Measurements from ENCODE around the gene PPFIBP1.

The PPFIBP1 gene

DNA sequence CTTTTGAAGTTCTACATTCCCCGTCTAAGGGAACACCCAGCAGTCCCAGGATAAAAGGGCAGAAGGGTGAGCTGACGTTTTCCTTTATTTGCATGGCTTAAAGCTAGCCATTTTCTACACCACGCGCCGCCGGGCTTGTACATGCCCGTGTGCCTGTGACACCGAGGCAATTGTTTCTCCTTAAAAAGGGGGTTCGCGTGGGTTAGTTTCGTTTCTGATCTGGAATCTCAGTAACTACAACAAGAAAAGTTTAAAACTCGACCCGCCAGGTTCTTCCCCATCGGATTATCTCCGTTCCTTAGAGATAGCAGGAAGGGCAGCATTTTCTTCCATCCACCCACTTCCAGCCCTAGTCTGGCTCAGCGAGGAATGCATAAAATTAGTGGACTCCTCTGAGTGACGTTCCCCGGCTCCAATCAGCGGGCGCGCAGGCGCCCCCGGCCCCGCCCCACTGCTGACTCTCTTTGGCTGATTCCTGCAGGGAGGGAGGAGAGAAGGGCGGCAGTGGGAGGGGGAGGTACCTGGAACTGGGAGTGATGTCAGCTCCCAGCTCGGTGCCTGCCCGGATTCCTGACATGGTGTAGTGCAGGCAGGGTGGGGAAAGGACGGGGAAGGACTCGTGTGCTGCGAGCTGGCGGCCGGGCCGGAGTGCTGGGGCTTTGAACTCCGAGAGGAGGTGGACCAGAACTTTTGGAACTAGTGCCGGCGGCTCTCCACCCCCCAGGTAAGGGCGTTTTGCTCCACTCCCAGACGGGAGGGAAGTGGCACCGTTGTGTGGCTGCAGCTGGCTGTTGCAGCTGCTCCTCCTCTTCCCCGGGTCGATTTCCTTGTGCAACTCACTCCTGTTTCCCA is at the start of gene PPFIBP1:
Gene PPFIBP1 (plus strand): TSS at position 565 of the 852 bp plus-strand sequence. CDS start 109,191 bp downstream, outside the sequence.
- H3K4me3 ChIP-seq (ENCODE audit: low read depth, low read length), result peak within 1 kb of the TSS; percentile 69

DNA sequence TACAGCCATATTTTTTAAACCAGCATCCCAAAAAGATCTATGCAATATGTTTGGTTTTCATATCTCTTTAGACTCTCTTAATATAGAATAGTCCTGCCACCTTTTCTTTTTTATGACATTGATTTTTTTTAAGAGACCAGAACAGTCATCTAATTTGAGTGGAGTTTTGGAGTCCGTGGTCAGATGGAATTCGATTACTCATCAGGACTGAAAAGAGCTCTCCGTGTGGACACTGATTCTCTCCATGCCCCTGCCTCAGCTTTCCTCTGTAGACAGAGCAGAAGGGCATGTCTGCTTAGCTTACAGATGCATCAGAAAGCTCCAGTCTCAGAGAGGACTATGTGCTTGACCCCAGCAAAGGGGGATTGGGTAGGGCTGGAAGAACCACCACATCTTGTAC is 49.7 kb upstream of the PPFIBP1 start:
- H3K4me3 ChIP-seq (ENCODE audit: low read depth, low read length), result no peak overlapping the region

GRCh38 chr12:27477049-27477448 is 47.0 kb upstream of the PPFIBP1 start:
- no peak overlapping the region for H3K4me3 ChIP-seq (ENCODE audit: low read depth, low read length)

DNA sequence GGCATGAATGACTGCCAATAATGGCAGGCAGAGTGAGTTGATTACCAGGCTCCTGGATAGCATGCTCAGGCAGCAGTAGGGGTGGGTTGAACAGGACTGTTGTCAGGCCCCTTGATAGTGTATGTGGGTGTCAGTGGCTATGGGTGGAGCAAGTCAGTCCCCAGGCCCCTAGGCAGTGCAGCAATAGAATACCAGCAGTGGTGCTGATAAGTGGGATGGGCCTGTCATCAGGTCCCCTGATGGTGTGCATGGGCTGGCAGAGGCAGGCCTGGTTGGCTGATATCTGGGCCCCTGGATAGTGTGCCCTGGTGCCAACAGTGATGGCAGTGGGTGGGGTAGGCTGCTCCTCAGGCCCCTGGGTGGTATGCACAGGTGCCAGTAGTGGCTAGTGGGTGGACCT is 45.1 kb upstream of the PPFIBP1 start:
- H3K4me3 ChIP-seq (ENCODE audit: low read depth, low read length), result no peak overlapping the region

GRCh38 chr12:27480016-27480415 is 44.0 kb upstream of the PPFIBP1 start:
- no peak overlapping the region for H3K4me3 ChIP-seq (ENCODE audit: low read depth, low read length)

DNA sequence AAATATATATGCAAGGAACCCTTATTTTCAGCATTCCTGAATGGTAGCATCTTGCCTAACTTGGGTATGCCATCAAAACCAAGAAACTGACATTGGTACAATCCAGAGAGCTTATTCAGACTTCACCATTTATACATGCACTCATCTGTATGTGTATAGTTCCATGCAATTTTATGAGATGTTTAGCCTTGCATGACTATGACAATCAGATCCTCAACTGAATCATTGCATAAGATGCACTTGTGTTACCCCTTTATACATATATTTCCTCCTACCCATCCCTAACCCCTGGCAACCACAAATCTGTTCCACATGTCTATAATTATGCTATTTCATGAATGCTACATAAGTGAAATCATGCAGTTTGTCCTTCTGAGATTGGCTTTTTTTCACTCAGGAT is 37.0 kb upstream of the PPFIBP1 start:
- H3K4me3 ChIP-seq (ENCODE audit: low read depth, low read length), result no peak overlapping the region

GRCh38 chr12:27488479-27488878 is 35.5 kb upstream of the PPFIBP1 start:
- no peak overlapping the region for H3K4me3 ChIP-seq (ENCODE audit: low read depth, low read length)

DNA sequence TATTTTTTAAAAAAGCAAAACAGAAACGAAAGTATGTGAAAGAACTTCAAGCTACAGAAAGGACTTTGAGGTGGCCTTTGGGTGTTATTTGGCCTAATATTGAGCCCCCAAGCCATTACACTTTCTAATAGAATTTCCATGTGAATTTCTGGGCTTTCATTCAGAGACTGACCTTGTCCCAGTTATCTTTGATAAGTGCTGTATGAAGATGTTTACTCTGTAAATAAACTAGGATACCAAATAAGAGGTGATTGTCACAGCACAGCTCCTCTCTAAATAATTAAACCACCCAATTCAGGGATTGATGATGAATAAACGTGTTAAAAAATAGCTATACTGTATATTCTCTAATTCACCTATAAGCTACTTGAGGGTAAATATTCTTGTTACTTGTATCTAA is 32.8 kb upstream of the PPFIBP1 start:
- H3K4me3 ChIP-seq (ENCODE audit: low read depth, low read length), result no peak overlapping the region

- H3K4me3 ChIP-seq (ENCODE audit: low read depth, low read length), result no peak overlapping the region
Measured at GRCh38 chr12:27493260-27493940, 30.6 kb upstream of the PPFIBP1 start.

DNA sequence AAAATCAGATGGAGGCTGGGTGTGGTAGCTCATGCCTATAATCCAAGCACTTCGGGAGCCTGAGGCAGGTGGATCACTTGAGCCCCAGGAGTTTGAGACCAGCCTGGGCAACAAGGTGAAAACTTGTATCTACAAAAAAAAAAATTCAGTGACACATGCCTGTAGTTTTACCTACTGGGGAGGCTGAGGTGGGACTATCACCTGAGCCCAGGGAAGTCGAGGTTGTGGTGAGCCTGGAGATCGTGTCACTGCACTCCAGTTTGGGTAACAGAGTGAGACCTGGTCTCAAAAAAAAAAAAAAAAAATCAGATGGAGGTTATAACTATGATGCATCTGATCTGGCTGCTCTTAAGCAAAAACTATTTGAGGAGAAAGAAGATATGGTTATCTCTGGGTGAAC is 26.6 kb upstream of the PPFIBP1 start:
- H3K4me3 ChIP-seq (ENCODE audit: low read depth, low read length), result no peak overlapping the region

DNA sequence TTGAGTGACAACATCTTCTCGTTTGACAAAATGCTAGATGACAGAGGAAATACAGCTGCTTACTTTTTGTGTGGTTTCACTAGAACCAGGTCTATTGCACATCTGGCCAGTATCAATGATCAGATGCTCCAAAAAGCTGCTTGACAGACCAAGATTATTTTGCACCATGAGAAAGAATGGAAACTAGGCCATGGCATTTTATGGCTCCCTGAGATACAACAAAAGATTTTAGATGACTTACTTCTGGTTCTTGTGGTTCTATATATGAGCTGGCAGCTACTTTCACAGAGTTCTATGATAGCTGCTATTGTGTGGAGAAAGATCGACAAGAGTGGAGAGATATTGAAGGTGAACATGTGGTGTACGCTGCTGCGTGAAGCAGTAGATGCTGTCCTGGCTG is 25.9 kb upstream of the PPFIBP1 start:
- no peak overlapping the region for H3K4me3 ChIP-seq (ENCODE audit: low read depth, low read length)

DNA sequence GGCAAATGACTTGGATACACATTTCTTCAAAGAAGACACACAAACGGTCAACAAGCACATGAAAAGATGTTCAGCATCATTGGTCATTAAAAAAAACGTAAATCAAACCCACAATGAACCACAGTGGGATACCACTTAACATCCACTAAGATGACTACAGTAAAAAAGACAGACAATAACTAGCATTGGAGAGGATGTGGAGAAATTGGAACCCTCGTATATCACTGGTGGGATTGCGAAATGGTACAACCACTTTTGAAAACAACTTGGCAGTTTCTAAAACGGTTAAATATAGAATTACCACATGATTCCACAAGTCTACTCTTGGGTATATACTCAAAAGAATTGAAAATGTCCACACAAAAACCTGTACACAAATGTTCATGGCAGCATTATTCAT is 25.2 kb upstream of the PPFIBP1 start:
- no peak overlapping the region for H3K4me3 ChIP-seq (ENCODE audit: low read depth, low read length)

- no peak overlapping the region for H3K4me3 ChIP-seq (ENCODE audit: low read depth, low read length)
Measured at GRCh38 chr12:27499377-27499776, 24.6 kb upstream of the PPFIBP1 start.

- H3K4me3 ChIP-seq (ENCODE audit: low read depth, low read length), result no peak overlapping the region
Measured at GRCh38 chr12:27500546-27500945, 23.5 kb upstream of the PPFIBP1 start.

DNA sequence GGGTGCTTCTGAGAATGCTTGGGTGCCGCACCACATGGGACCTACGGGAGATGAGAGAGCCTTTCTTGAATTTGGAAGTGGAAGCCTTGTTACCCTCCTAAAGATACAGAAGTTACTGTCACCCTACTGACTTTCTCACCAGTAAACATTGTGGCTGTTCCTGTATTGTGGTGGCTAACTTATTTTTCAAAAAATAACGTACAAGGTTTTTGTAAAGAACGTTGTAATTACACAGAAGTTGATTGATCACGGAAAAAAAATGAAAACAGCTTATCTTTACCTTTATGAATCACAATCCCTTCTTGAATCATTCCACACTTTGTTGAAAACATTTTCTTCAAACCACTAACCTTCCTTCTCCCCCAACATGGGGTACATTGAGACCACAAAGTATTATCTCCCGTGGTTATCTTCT is 22.0 kb upstream of the PPFIBP1 start:
- H3K4me3 ChIP-seq (ENCODE audit: low read depth, low read length), result no peak overlapping the region

DNA sequence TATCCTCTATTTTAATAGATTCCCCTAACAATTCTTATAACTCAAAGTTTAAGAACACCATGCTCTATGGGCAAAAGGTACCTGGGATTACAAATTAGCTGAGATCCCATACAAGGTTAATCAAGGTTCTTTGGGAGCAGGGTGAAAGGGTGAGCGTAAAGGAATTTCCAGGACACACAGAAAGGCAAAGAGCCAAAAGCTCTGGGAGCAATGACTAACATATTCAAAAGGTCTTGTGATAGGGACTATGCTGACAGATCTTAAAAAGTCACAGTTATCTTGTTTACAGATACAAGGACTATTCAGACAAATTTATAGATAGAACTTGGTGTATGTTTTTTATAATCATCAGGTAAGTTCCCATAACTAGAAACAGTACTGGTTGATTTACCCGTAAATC is 19.5 kb upstream of the PPFIBP1 start:
- H3K4me3 ChIP-seq (ENCODE audit: low read depth, low read length), result no peak overlapping the region

DNA sequence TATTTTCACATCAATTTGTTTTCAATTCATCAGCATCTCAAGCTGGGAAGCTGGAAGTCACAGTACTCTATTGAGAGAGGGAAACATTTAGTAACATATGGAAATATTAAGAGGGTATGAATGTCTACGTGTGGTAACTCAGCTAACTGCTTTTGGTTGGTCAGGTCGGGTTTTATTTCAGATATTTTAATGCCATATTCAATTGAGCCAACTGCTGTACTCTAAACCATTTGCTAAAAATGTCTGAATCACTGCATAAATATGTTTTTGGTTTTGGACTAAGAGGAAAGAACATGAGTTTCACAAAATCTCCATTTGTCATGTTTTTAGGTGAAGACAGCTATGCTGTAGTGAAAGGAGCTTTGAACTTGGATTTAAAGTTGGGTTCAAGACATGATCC is 18.9 kb upstream of the PPFIBP1 start:
- no peak overlapping the region for H3K4me3 ChIP-seq (ENCODE audit: low read depth, low read length)

- H3K4me3 ChIP-seq (ENCODE audit: low read depth, low read length), result no peak overlapping the region
Measured at GRCh38 chr12:27505761-27506160, 18.2 kb upstream of the PPFIBP1 start.

- no peak overlapping the region for H3K4me3 ChIP-seq (ENCODE audit: low read depth, low read length)
Measured at GRCh38 chr12:27506645-27507189, 17.3 kb upstream of the PPFIBP1 start.

- H3K4me3 ChIP-seq (ENCODE audit: low read depth, low read length), result no peak overlapping the region
Measured at GRCh38 chr12:27508736-27509431, 15.1 kb upstream of the PPFIBP1 start.

DNA sequence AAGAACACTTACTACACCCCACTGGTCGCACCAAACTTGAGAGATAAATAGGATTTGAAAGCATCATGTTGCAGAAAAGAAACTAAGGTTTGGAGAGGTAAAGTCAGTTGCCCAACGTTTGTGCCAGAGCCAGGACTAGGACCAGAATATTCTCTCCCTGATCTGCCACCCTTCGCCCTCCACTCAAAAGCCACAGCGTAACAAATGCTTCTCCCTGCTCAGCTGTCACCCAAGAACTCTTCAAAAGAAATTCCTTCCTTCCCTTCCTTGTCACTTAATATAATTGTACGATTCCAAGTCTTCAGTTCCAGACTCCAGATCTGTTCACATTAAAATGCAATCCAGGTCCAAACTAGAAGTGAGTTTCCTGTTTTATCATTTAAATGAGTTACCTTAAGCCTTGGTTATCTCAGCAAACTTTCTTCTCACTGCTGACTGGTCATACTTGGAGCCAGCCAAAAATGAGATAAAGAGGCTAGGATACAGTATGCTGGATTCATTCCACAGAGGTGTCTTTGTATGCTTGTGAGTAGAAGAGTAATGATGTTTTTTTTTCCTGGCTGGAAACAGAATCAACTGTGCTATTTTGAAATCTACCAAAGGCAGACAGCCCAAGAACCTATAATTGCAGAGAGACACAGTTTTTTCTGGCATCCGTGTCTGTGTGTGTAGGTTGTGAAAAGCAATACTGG is 12.8 kb upstream of the PPFIBP1 start:
- no peak overlapping the region for H3K4me3 ChIP-seq (ENCODE audit: low read depth, low read length)

Data from iPS-11a (cell line).